NCI-H2171 (cell line): ENCODE data around the gene PLS1.
"Not testable (repeated sequence)": the region's sequence is repeated elsewhere in the genome, so short reads cannot be mapped to it uniquely, and the experiment has no call there.

Experiments used
- DNase-seq: peaks from one replicate; lab custom pipeline; 2025; lab: John Stamatoyannopoulos, UW

PLS1 gene

GRCh38 chr3:142595951-142596725 is at the start of gene PLS1:
PLS1 (plus strand) TSS chr3:142596393; CDS start chr3:142664238, 67,845 bp downstream.
- DNase-seq = peak; percentile 92

- no peak for DNase-seq
Measured at GRCh38 chr3:142549986-142550385, 46.2 kb upstream of the PLS1 start.

GRCh38 chr3:142552579-142552978 is 43.6 kb upstream of the PLS1 start:
- DNase-seq = not testable (repeated sequence)

- no peak for DNase-seq
Measured at GRCh38 chr3:142553741-142554140, 42.5 kb upstream of the PLS1 start.

- no peak for DNase-seq
Measured at GRCh38 chr3:142560118-142560517, 36.1 kb upstream of the PLS1 start.

GRCh38 chr3:142563496-142563997 is 32.6 kb upstream of the PLS1 start:
- DNase-seq = no peak

GRCh38 chr3:142566096-142566495 is 30.1 kb upstream of the PLS1 start:
- peak; percentile 34 for DNase-seq

- no peak for DNase-seq
Measured at GRCh38 chr3:142568393-142569017, 27.7 kb upstream of the PLS1 start.

- DNase-seq = not testable (repeated sequence)
Measured at GRCh38 chr3:142569422-142569821, 26.8 kb upstream of the PLS1 start.

GRCh38 chr3:142574223-142574622 is 22.0 kb upstream of the PLS1 start:
- DNase-seq = not testable (repeated sequence)

- DNase-seq = no peak
Measured at GRCh38 chr3:142574665-142575064, 21.5 kb upstream of the PLS1 start.

- DNase-seq = no peak
Measured at GRCh38 chr3:142576792-142577191, 19.4 kb upstream of the PLS1 start.

- DNase-seq = no peak
Measured at GRCh38 chr3:142577696-142578328, 18.4 kb upstream of the PLS1 start.

- peak; percentile 96 for DNase-seq
Measured at GRCh38 chr3:142578329-142579223, 17.6 kb upstream of the PLS1 start, which contains the start of gene ATR. ATR (minus strand) TSS chr3:142578733; CDS start chr3:142578704, 29 bp downstream.

- DNase-seq = no peak
Measured at GRCh38 chr3:142580061-142580423, 16.2 kb upstream of the PLS1 start.

GRCh38 chr3:142581070-142581469 is 15.1 kb upstream of the PLS1 start:
- DNase-seq = not testable (repeated sequence)

GRCh38 chr3:142586803-142587406 is 9.3 kb upstream of the PLS1 start:
- DNase-seq = peak; percentile 53

GRCh38 chr3:142588703-142589102 is 7.5 kb upstream of the PLS1 start:
- no peak for DNase-seq

GRCh38 chr3:142592268-142592667 is 3.9 kb upstream of the PLS1 start:
- DNase-seq = not testable (repeated sequence)

- DNase-seq = no peak
Measured at GRCh38 chr3:142595141-142595540, 1.1 kb upstream of the PLS1 start.

- DNase-seq = no peak
Measured at GRCh38 chr3:142595581-142595950, 627 bp upstream of the PLS1 start.
